ENCODE results near the gene ENOX1. TPM values are rescaled to one million over a fixed set of nuclear protein-coding genes. Genes with fewer than 3 reads are reported as not detected.

The ENOX1 gene
- total RNA-seq, 3 donors from 2014 or later (not counting 1 experiment from before 2014, with no cell fraction given) = not detected

GRCh38 chr13:43720780-43721397, 65.9 kb downstream of the ENOX1 start:
- no peaks in the 10 kb centered on the region for H3K4me1 ChIP-seq (ENCODE audit: control insufficient read depth, insufficient read depth, low read length)
- Mint-ChIP-seq H3K36me3 (no peaks in the 10 kb centered on the region), H3K4me3 (no peak overlapping the region), H3K4me1 (no peaks in the 10 kb centered on the region), H3K27me3 (ENCODE audit: low read depth in 2 of 2) (peaks cover 0 to 8% of the 10 kb centered on the region in 2 donors), H3K9me3 (no peaks in the 10 kb centered on the region), H3K27ac (no peak overlapping the region)
- ATAC-seq (no peak), DNase-seq (no peak)
- H3K9me3 ChIP-seq (ENCODE audit: control insufficient read depth, insufficient read depth, low read length) = no peaks in the 10 kb centered on the region
- no CpG with 5 or more reads among the region's 2 CpGs for WGBS (ENCODE audit: insufficient coverage)
- no peak overlapping the region for H3K27ac ChIP-seq (ENCODE audit: low read length)
- intact Hi-C loops (cut with micrococcal nuclease) = no loop called here
- TF ChIP-seq CTCF (IDR thresholded peaks at IDR 0.05) = no peak
- H3K36me3 ChIP-seq (ENCODE audit: control insufficient read depth, insufficient read depth, low read length) = no peaks in the 10 kb centered on the region
- no peaks in the 10 kb centered on the region for H3K27me3 ChIP-seq (ENCODE audit: control insufficient read depth, insufficient read depth, low read length)
- H3K4me3 ChIP-seq (ENCODE audit: low read length) = no peak overlapping the region

- DNase-seq = no peak
- WGBS (ENCODE audit: insufficient coverage) = 66% methylated on average over 2 of the region's 2 CpGs
- H3K27ac ChIP-seq (ENCODE audit: low read length) = no peak overlapping the region
- no peaks in the 10 kb centered on the region for H3K9me3 ChIP-seq (ENCODE audit: control insufficient read depth, insufficient read depth, low read length)
- Mint-ChIP-seq H3K9me3 (peaks cover 0 to 2% of the 10 kb centered on the region in 2 donors), H3K4me3 (no peak overlapping the region), H3K36me3 (no peaks in the 10 kb centered on the region), H3K27ac (no peak overlapping the region), H3K4me1 (no peaks in the 10 kb centered on the region), H3K27me3 (ENCODE audit: low read depth in 2 of 2) (peaks cover 3 to 6% of the 10 kb centered on the region in 2 donors)
- H3K4me1 ChIP-seq (ENCODE audit: control insufficient read depth, insufficient read depth, low read length) = no peaks in the 10 kb centered on the region
- TF ChIP-seq CTCF (IDR thresholded peaks at IDR 0.05) = no peak
- H3K4me3 ChIP-seq (ENCODE audit: low read length) = no peak overlapping the region
- H3K27me3 ChIP-seq (ENCODE audit: control insufficient read depth, insufficient read depth, low read length) = no peaks in the 10 kb centered on the region
- intact Hi-C loops (cut with micrococcal nuclease) = no loop called here
- no peaks in the 10 kb centered on the region for H3K36me3 ChIP-seq (ENCODE audit: control insufficient read depth, insufficient read depth, low read length)
- ATAC-seq = no peak
Measured at GRCh38 chr13:43698758-43699157, 88.0 kb downstream of the ENOX1 start.

- Mint-ChIP-seq H3K4me3 (no peak overlapping the region), H3K4me1 (no peaks in the 10 kb centered on the region), H3K9me3 (peaks cover 0 to 2% of the 10 kb centered on the region in 2 donors), H3K36me3 (no peaks in the 10 kb centered on the region), H3K27ac (no peak overlapping the region), H3K27me3 (ENCODE audit: low read depth in 2 of 2) (peaks cover 0 to 3% of the 10 kb centered on the region in 2 donors)
- TF ChIP-seq CTCF (IDR thresholded peaks at IDR 0.05) = no peak
- Histone ChIP-seq H3K36me3 (ENCODE audit: control insufficient read depth, insufficient read depth, low read length) (no peaks in the 10 kb centered on the region), H3K4me3 (ENCODE audit: low read length) (no peak overlapping the region), H3K27ac (ENCODE audit: low read length) (no peak overlapping the region), H3K9me3 (ENCODE audit: control insufficient read depth, insufficient read depth, low read length) (no peaks in the 10 kb centered on the region), H3K4me1 (ENCODE audit: control insufficient read depth, insufficient read depth, low read length) (no peaks in the 10 kb centered on the region), H3K27me3 (ENCODE audit: control insufficient read depth, insufficient read depth, low read length) (no peaks in the 10 kb centered on the region)
- no peak for DNase-seq
- WGBS (ENCODE audit: insufficient coverage) = 63% methylated on average over 2 of the region's 2 CpGs
- ATAC-seq = no peak
- intact Hi-C loops (cut with micrococcal nuclease) = no loop called here
Measured at GRCh38 chr13:43698009-43698408, 88.8 kb downstream of the ENOX1 start.

- H3K27ac ChIP-seq (ENCODE audit: low read length) = no peak overlapping the region
- WGBS (ENCODE audit: insufficient coverage) = 62% methylated on average over 2 of the region's 2 CpGs
- Mint-ChIP-seq H3K4me3 (no peak overlapping the region), H3K27me3 (ENCODE audit: low read depth in 2 of 2) (peaks cover 0 to 3% of the 10 kb centered on the region in 2 donors), H3K9me3 (peaks cover 0 to 2% of the 10 kb centered on the region in 2 donors), H3K4me1 (no peaks in the 10 kb centered on the region), H3K27ac (no peak overlapping the region), H3K36me3 (no peaks in the 10 kb centered on the region)
- DNase-seq = no peak
- no peaks in the 10 kb centered on the region for H3K27me3 ChIP-seq (ENCODE audit: control insufficient read depth, insufficient read depth, low read length)
- no peak overlapping the region for H3K4me3 ChIP-seq (ENCODE audit: low read length)
- H3K4me1 ChIP-seq (ENCODE audit: control insufficient read depth, insufficient read depth, low read length) = no peaks in the 10 kb centered on the region
- H3K9me3 ChIP-seq (ENCODE audit: control insufficient read depth, insufficient read depth, low read length) = no peaks in the 10 kb centered on the region
- intact Hi-C loops (cut with micrococcal nuclease) = no loop called here
- ATAC-seq = no peak
- H3K36me3 ChIP-seq (ENCODE audit: control insufficient read depth, insufficient read depth, low read length) = no peaks in the 10 kb centered on the region
- TF ChIP-seq CTCF (IDR thresholded peaks at IDR 0.05) = no peak
Measured at GRCh38 chr13:43697323-43697722, 89.4 kb downstream of the ENOX1 start.
